ENCODE data around the gene FBXW11.

Gene FBXW11

DNA sequence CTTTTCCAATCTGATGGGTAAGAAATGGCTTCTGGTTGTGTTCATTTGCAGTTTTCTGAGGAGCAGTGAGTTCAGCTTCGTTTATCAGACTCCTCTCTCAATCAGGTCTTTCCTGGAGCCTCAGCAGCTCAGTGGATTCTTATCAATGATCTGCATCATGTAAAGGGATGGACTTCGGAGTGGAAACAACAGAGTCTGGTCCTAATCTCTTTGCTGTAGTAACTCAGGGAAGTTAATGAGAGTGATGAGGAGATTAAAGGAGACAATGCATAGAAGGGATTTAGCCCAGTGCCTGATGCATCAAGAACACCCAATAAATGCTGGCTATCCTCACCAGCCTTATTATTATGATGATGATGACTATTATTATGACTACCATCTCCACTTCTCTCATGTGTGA lies 173.7 kb downstream of the FBXW11 start:
- no peak for TF ChIP-seq CTCF (IDR thresholded peaks at IDR 0.05; ENCODE audit: low read depth, low read length, missing control alignments)
- H3K4me3 ChIP-seq (ENCODE audit: low read depth, low read length) = no peak overlapping the region
- no peak for DNase-seq (ENCODE audit: low read depth)

- no peak for TF ChIP-seq CTCF (IDR thresholded peaks at IDR 0.05; ENCODE audit: low read depth, low read length, missing control alignments)
- no peak overlapping the region for H3K4me3 ChIP-seq (ENCODE audit: low read depth, low read length)
- no peak for DNase-seq (ENCODE audit: low read depth)
Observed at GRCh38 chr5:171830686-171831085, 175.8 kb downstream of the FBXW11 start.

GRCh38 chr5:171827162-171827561 lies 179.3 kb downstream of the FBXW11 start:
- H3K4me3 ChIP-seq (ENCODE audit: low read depth, low read length) = no peak overlapping the region
- TF ChIP-seq CTCF (IDR thresholded peaks at IDR 0.05; ENCODE audit: low read depth, low read length, missing control alignments) = no peak
- no peak for DNase-seq (ENCODE audit: low read depth)

GRCh38 chr5:171826132-171826531 lies 180.3 kb downstream of the FBXW11 start:
- DNase-seq (ENCODE audit: low read depth) = no peak
- no peak for TF ChIP-seq CTCF (IDR thresholded peaks at IDR 0.05; ENCODE audit: low read depth, low read length, missing control alignments)
- no peak overlapping the region for H3K4me3 ChIP-seq (ENCODE audit: low read depth, low read length)

GRCh38 chr5:171825051-171825450 lies 181.4 kb downstream of the FBXW11 start:
- no peak for DNase-seq (ENCODE audit: low read depth)
- no peak for TF ChIP-seq CTCF (IDR thresholded peaks at IDR 0.05; ENCODE audit: low read depth, low read length, missing control alignments)
- H3K4me3 ChIP-seq (ENCODE audit: low read depth, low read length) = no peak overlapping the region

GRCh38 chr5:171823269-171823668 lies 183.2 kb downstream of the FBXW11 start:
- no peak overlapping the region for H3K4me3 ChIP-seq (ENCODE audit: low read depth, low read length)
- no peak for TF ChIP-seq CTCF (IDR thresholded peaks at IDR 0.05; ENCODE audit: low read depth, low read length, missing control alignments)
- no peak for DNase-seq (ENCODE audit: low read depth)

GRCh38 chr5:171821286-171821685 lies 185.2 kb downstream of the FBXW11 start:
- no peak for TF ChIP-seq CTCF (IDR thresholded peaks at IDR 0.05; ENCODE audit: low read depth, low read length, missing control alignments)
- DNase-seq (ENCODE audit: low read depth) = no peak
- H3K4me3 ChIP-seq (ENCODE audit: low read depth, low read length) = no peak overlapping the region

Data from GM12864 (cell line).